ENCODE measurements around the gene SYNE3. TPM values are rescaled to one million over a fixed set of nuclear protein-coding genes. Genes with fewer than 3 reads are reported as not detected.

SYNE3 gene
- total RNA-seq, 1 donor from 2014 or later = 0.62 TPM

DNA sequence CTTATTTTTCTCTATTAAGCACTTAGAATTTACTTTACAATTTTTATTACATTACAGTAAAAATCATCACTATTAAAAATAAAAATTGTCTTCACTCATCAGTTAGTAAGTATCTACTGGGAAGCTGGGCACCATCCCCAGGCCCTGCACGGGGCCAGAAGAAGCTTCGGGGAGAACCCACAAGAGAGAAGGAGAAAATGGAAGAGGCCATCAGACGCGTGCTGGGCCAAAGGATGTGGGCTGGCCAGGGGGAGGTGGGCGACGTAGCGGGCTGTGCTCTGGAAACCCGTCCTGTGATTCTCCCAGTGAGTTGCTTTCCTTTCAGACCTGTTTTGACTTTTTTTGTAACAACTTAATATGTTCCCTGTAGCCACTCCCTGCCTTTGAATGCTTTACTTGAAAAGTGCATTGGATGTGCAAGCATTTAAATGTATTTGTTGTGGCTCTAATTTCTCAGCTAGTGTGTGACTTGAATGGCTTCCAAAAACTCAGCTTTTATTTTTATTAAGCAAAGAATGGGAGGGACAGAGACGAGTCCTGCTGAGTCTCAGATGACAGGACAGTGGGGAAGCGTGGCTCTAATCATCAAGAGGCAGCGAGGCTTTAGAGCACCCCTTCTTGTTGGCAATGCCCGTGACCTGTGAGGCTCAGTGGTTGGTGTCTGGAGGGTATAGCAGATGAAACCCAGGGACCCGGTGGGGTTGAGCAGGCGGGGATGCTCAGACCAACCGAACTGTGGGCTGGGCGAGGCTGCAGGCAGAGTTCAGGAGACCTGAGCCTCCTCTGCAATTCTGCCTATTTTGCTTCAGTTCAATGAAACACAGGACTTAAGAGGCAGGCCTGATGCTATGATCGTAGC, 38.8 kb downstream of the SYNE3 start:
- no peaks in the 10 kb centered on the region for H3K9me3 Mint-ChIP-seq (ENCODE audit: unreplicated experiment)
- no peak overlapping the region for H3K27ac Mint-ChIP-seq (ENCODE audit: unreplicated experiment)
- DNase-seq (ENCODE audit: low spot score) = no peak
- peaks cover 4% of the 10 kb centered on the region for H3K27me3 Mint-ChIP-seq (ENCODE audit: unreplicated experiment)
- H3K36me3 Mint-ChIP-seq (ENCODE audit: low read depth, unreplicated experiment) = no peaks in the 10 kb centered on the region
- H3K4me3 Mint-ChIP-seq (ENCODE audit: unreplicated experiment) = no peak overlapping the region
- TF ChIP-seq, protein P1, sequence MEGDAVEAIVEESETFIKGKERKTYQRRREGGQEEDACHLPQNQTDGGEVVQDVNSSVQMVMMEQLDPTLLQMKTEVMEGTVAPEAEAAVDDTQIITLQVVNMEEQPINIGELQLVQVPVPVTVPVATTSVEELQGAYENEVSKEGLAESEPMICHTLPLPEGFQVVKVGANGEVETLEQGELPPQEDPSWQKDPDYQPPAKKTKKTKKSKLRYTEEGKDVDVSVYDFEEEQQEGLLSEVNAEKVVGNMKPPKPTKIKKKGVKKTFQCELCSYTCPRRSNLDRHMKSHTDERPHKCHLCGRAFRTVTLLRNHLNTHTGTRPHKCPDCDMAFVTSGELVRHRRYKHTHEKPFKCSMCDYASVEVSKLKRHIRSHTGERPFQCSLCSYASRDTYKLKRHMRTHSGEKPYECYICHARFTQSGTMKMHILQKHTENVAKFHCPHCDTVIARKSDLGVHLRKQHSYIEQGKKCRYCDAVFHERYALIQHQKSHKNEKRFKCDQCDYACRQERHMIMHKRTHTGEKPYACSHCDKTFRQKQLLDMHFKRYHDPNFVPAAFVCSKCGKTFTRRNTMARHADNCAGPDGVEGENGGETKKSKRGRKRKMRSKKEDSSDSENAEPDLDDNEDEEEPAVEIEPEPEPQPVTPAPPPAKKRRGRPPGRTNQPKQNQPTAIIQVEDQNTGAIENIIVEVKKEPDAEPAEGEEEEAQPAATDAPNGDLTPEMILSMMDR (IDR thresholded peaks at IDR 0.05; ENCODE audit: unreplicated experiment) = no peak
- peaks cover 6% of the 10 kb centered on the region for H3K4me1 Mint-ChIP-seq (ENCODE audit: unreplicated experiment)

DNA sequence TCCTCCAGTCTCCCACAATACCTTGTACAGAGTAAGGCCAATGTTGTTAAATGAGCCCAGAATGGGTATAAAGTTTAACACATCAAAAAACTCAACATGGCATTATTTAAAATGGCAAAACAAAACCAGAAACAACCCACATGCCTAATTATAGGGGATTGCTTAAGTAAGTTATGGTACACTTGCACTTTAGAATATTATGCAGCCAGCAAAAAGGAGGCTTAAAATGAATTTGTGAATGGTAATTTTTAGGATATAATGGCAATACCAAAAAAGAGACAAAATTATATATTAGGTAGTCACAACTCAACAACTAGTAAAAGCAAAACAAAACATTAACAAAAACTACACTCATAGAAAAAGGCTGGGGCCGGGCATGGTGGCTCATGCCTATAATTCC, 39.7 kb downstream of the SYNE3 start:
- TF ChIP-seq, protein P1 (IDR thresholded peaks at IDR 0.05; ENCODE audit: unreplicated experiment) = no peak

DNA sequence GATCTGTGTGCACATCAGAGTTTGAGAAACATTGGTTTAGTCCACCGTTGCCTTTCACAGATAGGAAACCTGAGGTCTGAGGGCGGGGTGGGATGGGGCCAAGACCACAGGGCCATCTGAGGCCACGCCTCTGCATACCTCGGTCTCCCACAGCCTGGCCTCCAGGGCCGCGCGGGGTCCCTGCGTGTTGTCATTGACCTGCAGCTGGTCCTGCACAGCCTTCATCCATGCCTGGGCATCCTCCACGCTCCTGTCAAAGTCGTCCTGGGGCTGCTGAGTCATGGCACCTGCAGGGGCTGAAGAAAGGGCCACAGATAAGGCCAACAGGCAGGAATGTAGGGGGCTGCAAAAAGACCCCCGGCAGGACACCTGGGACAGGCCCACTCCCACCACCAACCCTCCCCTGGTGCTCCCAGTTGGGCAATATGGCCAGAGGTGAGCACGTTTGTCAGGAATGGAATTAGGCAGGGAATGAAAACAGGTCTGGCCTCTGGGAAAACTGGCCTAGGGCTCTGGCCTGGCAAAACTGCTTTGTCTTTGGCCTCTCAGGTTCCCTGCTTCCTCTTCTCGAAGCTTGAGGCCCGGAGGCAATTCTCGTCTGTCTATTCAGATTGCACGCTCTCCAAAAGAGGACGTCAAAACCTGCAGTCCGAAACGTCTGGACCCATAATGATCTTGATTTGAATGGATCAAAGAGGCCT, 40.8 kb downstream of the SYNE3 start:
- TF ChIP-seq, protein P1 (IDR thresholded peaks at IDR 0.05; ENCODE audit: unreplicated experiment) = no peak
- Mint-ChIP-seq H3K27me3 (ENCODE audit: unreplicated experiment) (peaks cover 2% of the 10 kb centered on the region), H3K4me1 (ENCODE audit: unreplicated experiment) (peaks cover 6% of the 10 kb centered on the region), H3K27ac (ENCODE audit: unreplicated experiment) (no peak overlapping the region), H3K36me3 (ENCODE audit: low read depth, unreplicated experiment) (no peaks in the 10 kb centered on the region), H3K9me3 (ENCODE audit: unreplicated experiment) (no peaks in the 10 kb centered on the region), H3K4me3 (ENCODE audit: unreplicated experiment) (no peak overlapping the region)
- no peak for DNase-seq (ENCODE audit: low spot score)

More for the DNA sequence above, 39.7 kb downstream of the SYNE3 start:
- no peaks in the 10 kb centered on the region for H3K9me3 Mint-ChIP-seq (ENCODE audit: unreplicated experiment)
- peaks cover 6% of the 10 kb centered on the region for H3K4me1 Mint-ChIP-seq (ENCODE audit: unreplicated experiment)
- no peak for DNase-seq (ENCODE audit: low spot score)
- no peaks in the 10 kb centered on the region for H3K36me3 Mint-ChIP-seq (ENCODE audit: low read depth, unreplicated experiment)
- peaks cover 4% of the 10 kb centered on the region for H3K27me3 Mint-ChIP-seq (ENCODE audit: unreplicated experiment)
- no peak overlapping the region for H3K4me3 Mint-ChIP-seq (ENCODE audit: unreplicated experiment)
- H3K27ac Mint-ChIP-seq (ENCODE audit: unreplicated experiment) = no peak overlapping the region

DNA sequence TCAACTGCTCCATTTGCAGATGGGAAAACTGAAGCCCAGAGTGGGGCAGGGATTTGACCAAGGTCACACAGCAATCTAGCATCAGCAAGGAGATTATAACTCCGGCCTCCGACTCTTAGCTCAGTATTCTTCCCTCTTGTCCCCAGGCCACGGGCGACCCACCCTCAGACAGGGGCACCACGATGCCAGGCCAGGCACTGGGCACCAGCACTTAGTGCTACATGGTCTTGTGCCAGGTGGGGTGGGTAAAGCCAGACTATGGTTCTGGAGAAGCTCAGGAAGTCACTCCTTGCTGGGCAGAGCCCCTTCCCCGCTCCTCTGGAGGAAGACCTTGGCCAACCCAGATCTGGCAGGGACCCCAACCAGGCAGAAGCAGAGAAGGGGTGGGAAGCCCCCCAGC, 41.5 kb downstream of the SYNE3 start:
- no peak for DNase-seq (ENCODE audit: low spot score)
- Mint-ChIP-seq H3K27ac (ENCODE audit: unreplicated experiment) (no peak overlapping the region), H3K9me3 (ENCODE audit: unreplicated experiment) (no peaks in the 10 kb centered on the region), H3K27me3 (ENCODE audit: unreplicated experiment) (peaks cover 2% of the 10 kb centered on the region), H3K36me3 (ENCODE audit: low read depth, unreplicated experiment) (no peaks in the 10 kb centered on the region), H3K4me1 (ENCODE audit: unreplicated experiment) (peaks cover 6% of the 10 kb centered on the region), H3K4me3 (ENCODE audit: unreplicated experiment) (no peak overlapping the region)
- TF ChIP-seq, protein P1 (IDR thresholded peaks at IDR 0.05; ENCODE audit: unreplicated experiment) = no peak

DNA sequence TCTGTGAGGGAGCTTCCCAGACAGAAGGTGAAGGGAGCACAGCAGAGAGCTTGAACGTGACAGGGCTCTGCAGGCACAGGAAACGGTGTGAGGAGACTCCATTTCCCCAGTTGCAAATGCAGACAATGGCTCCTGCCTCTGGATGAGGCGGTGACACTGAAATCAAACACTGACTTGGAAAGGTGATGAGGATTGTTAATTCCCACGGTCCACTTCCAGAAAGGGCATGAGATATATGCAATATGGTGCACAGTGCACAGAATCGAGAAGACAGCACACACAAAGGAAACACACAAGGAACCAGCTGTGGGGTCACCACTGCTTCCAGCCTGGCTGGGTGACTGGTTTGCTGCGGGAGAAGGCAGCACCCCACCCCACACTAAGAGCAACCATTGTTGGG, 42.0 kb downstream of the SYNE3 start:
- no peaks in the 10 kb centered on the region for H3K9me3 Mint-ChIP-seq (ENCODE audit: unreplicated experiment)
- H3K4me1 Mint-ChIP-seq (ENCODE audit: unreplicated experiment) = peaks cover 6% of the 10 kb centered on the region
- no peak overlapping the region for H3K27ac Mint-ChIP-seq (ENCODE audit: unreplicated experiment)
- H3K4me3 Mint-ChIP-seq (ENCODE audit: unreplicated experiment) = no peak overlapping the region
- no peaks in the 10 kb centered on the region for H3K36me3 Mint-ChIP-seq (ENCODE audit: low read depth, unreplicated experiment)
- H3K27me3 Mint-ChIP-seq (ENCODE audit: unreplicated experiment) = peaks cover 2% of the 10 kb centered on the region
- DNase-seq (ENCODE audit: low spot score) = no peak
- TF ChIP-seq, protein P1 (IDR thresholded peaks at IDR 0.05; ENCODE audit: unreplicated experiment) = no peak

Measured in endothelial cell (in vitro differentiated cells).